ENCODE results near the gene MYT1.

GRCh38 chr20:64228751-64229506 is 64.7 kb downstream of the MYT1 start:
- TF ChIP-seq POLR2AphosphoS5 (IDR thresholded peaks at IDR 0.05; ENCODE audit: low read depth, low read length) (no peak), GABPA (IDR thresholded peaks at IDR 0.05; ENCODE audit: low read depth, low read length) (no peak), GABPA (CRISPR knock-in tag; IDR thresholded peaks at IDR 0.05; ENCODE audit: low read depth) (no peak)

Data from HepG2 (cell line).